ENCODE measurements around the gene DHODH.
"Not testable (repeated sequence)": the region's sequence is repeated elsewhere in the genome, so short reads cannot be mapped to it uniquely, and the experiment has no call there.

Gene DHODH

GRCh38 chr16:72001180-72001874, 7.2 kb upstream of the DHODH start:
- TF ChIP-seq YY1 (IDR thresholded peaks at IDR 0.05; ENCODE audit: insufficient read depth, insufficient read length): no peak
- TF ChIP-seq SUZ12 (IDR thresholded peaks at IDR 0.05; ENCODE audit: extremely low read depth, insufficient read depth, insufficient read length): no peak
- no peak for TF ChIP-seq ZNF274 (IDR thresholded peaks at IDR 0.05; ENCODE audit: low read depth, low read length)
- Histone ChIP-seq H3K9ac (ENCODE audit: insufficient read length, low read depth) (no peak overlapping the region), H3K36me3 (ENCODE audit: insufficient read depth, insufficient read length, low read length) (no peaks in the 10 kb centered on the region), H3K4me1 (ENCODE audit: insufficient read depth, insufficient read length) (no peaks in the 10 kb centered on the region), H3K27me3 (ENCODE audit: insufficient read depth, insufficient read length) (no peaks in the 10 kb centered on the region), H3K4me3 (ENCODE audit: insufficient read length, low read depth) (no peak overlapping the region), H3K9me3 (ENCODE audit: insufficient read depth, low read length) (no peaks in the 10 kb centered on the region)
- DNase-seq (ENCODE audit: low read depth, low spot score): no peak

GRCh38 chr16:72002619-72003018, 5.9 kb upstream of the DHODH start:
- no peaks in the 10 kb centered on the region for H3K27me3 ChIP-seq (ENCODE audit: insufficient read depth, insufficient read length)
- no peak for DNase-seq (ENCODE audit: low read depth, low spot score)
- no peak overlapping the region for H3K4me3 ChIP-seq (ENCODE audit: insufficient read length, low read depth)
- no peaks in the 10 kb centered on the region for H3K4me1 ChIP-seq (ENCODE audit: insufficient read depth, insufficient read length)
- H3K9ac ChIP-seq (ENCODE audit: insufficient read length, low read depth): no peak overlapping the region
- no peaks in the 10 kb centered on the region for H3K9me3 ChIP-seq (ENCODE audit: insufficient read depth, low read length)
- no peaks in the 10 kb centered on the region for H3K36me3 ChIP-seq (ENCODE audit: insufficient read depth, insufficient read length, low read length)
- TF ChIP-seq YY1 (IDR thresholded peaks at IDR 0.05; ENCODE audit: insufficient read depth, insufficient read length): no peak

- H3K9ac ChIP-seq (ENCODE audit: insufficient read length, low read depth); DNase-seq (ENCODE audit: low read depth, low spot score); H3K9me3 ChIP-seq (ENCODE audit: insufficient read depth, low read length); H3K27me3 ChIP-seq (ENCODE audit: insufficient read depth, insufficient read length); H3K4me1 ChIP-seq (ENCODE audit: insufficient read depth, insufficient read length): not testable (repeated sequence)
- Histone ChIP-seq H3K4me3 (ENCODE audit: insufficient read length, low read depth) (peak overlapping the region; percentile 17), H3K36me3 (ENCODE audit: insufficient read depth, insufficient read length, low read length) (peaks cover 17% of the 10 kb centered on the region)
These were observed 500 bp upstream of the DHODH start for GRCh38 chr16:72008065-72008423.

- H3K27me3 ChIP-seq (ENCODE audit: insufficient read depth, insufficient read length): no peaks in the 10 kb centered on the region
- no peak overlapping the region for H3K9ac ChIP-seq (ENCODE audit: insufficient read length, low read depth)
- no peak overlapping the region for H3K4me3 ChIP-seq (ENCODE audit: insufficient read length, low read depth)
- no peak for DNase-seq (ENCODE audit: low read depth, low spot score)
- no peaks in the 10 kb centered on the region for H3K9me3 ChIP-seq (ENCODE audit: insufficient read depth, low read length)
- peaks cover 24% of the 10 kb centered on the region for H3K36me3 ChIP-seq (ENCODE audit: insufficient read depth, insufficient read length, low read length)
- no peak for TF ChIP-seq YY1 (IDR thresholded peaks at IDR 0.05; ENCODE audit: insufficient read depth, insufficient read length)
- TF ChIP-seq ZNF274 (IDR thresholded peaks at IDR 0.05; ENCODE audit: low read depth, low read length): no peak
- no peak for TF ChIP-seq SUZ12 (IDR thresholded peaks at IDR 0.05; ENCODE audit: extremely low read depth, insufficient read depth, insufficient read length)
- peaks cover 10% of the 10 kb centered on the region for H3K4me1 ChIP-seq (ENCODE audit: insufficient read depth, insufficient read length)
These were observed 1.2 kb downstream of the DHODH start for GRCh38 chr16:72009779-72010178.

GRCh38 chr16:72012607-72013006, 4.1 kb downstream of the DHODH start:
- peaks cover 10% of the 10 kb centered on the region for H3K4me1 ChIP-seq (ENCODE audit: insufficient read depth, insufficient read length)
- H3K4me3 ChIP-seq (ENCODE audit: insufficient read length, low read depth): no peak overlapping the region
- H3K27me3 ChIP-seq (ENCODE audit: insufficient read depth, insufficient read length): no peaks in the 10 kb centered on the region
- no peak overlapping the region for H3K9ac ChIP-seq (ENCODE audit: insufficient read length, low read depth)
- H3K36me3 ChIP-seq (ENCODE audit: insufficient read depth, insufficient read length, low read length): peaks cover 50% of the 10 kb centered on the region
- H3K9me3 ChIP-seq (ENCODE audit: insufficient read depth, low read length): no peaks in the 10 kb centered on the region
- TF ChIP-seq ZNF274 (IDR thresholded peaks at IDR 0.05; ENCODE audit: low read depth, low read length) (no peak), SUZ12 (IDR thresholded peaks at IDR 0.05; ENCODE audit: extremely low read depth, insufficient read depth, insufficient read length) (no peak)
- no peak for DNase-seq (ENCODE audit: low read depth, low spot score)

- TF ChIP-seq SUZ12 (IDR thresholded peaks at IDR 0.05; ENCODE audit: extremely low read depth, insufficient read depth, insufficient read length): no peak
- no peak for TF ChIP-seq ZNF274 (IDR thresholded peaks at IDR 0.05; ENCODE audit: low read depth, low read length)
- TF ChIP-seq YY1 (IDR thresholded peaks at IDR 0.05; ENCODE audit: insufficient read depth, insufficient read length): no peak
- Histone ChIP-seq H3K4me1 (ENCODE audit: insufficient read depth, insufficient read length) (peaks cover 10% of the 10 kb centered on the region), H3K9me3 (ENCODE audit: insufficient read depth, low read length) (no peaks in the 10 kb centered on the region), H3K4me3 (ENCODE audit: insufficient read length, low read depth) (no peak overlapping the region), H3K36me3 (ENCODE audit: insufficient read depth, insufficient read length, low read length) (peaks cover 53% of the 10 kb centered on the region), H3K9ac (ENCODE audit: insufficient read length, low read depth) (no peak overlapping the region), H3K27me3 (ENCODE audit: insufficient read depth, insufficient read length) (no peaks in the 10 kb centered on the region)
- DNase-seq (ENCODE audit: low read depth, low spot score): no peak
These were observed 4.8 kb downstream of the DHODH start for GRCh38 chr16:72013389-72013788.

- Histone ChIP-seq H3K4me3 (ENCODE audit: insufficient read length, low read depth) (no peak overlapping the region), H3K36me3 (ENCODE audit: insufficient read depth, insufficient read length, low read length) (peaks cover 58% of the 10 kb centered on the region), H3K4me1 (ENCODE audit: insufficient read depth, insufficient read length) (peaks cover 10% of the 10 kb centered on the region), H3K9ac (ENCODE audit: insufficient read length, low read depth) (no peak overlapping the region), H3K9me3 (ENCODE audit: insufficient read depth, low read length) (no peaks in the 10 kb centered on the region), H3K27me3 (ENCODE audit: insufficient read depth, insufficient read length) (no peaks in the 10 kb centered on the region)
- no peak for TF ChIP-seq SUZ12 (IDR thresholded peaks at IDR 0.05; ENCODE audit: extremely low read depth, insufficient read depth, insufficient read length)
- TF ChIP-seq YY1 (IDR thresholded peaks at IDR 0.05; ENCODE audit: insufficient read depth, insufficient read length): no peak
- no peak for TF ChIP-seq ZNF274 (IDR thresholded peaks at IDR 0.05; ENCODE audit: low read depth, low read length)
- DNase-seq (ENCODE audit: low read depth, low spot score): no peak
These were observed 5.5 kb downstream of the DHODH start for GRCh38 chr16:72013888-72014581.

Data from NT2/D1 (cell line).